IPS DF 6.9 (cell line): ENCODE measurements around the gene ARAF.

Experiments used
- DNase-seq: peaks from one replicate; pipeline ENCODE4 v3.0.0-alpha.2; 2013; ENCODE audit warnings: low read depth, low spot score
- H3K27ac ChIP-seq: one replicate; pipeline ENCODE4 v1.5.1; 2013; ENCODE audit warnings: low read length, control low read depth
- H3K27me3 ChIP-seq: 2 replicates; pipeline ENCODE4 v1.6.1; 2013; ENCODE audit warnings: mild to moderate bottlenecking, low read length; ENCODE audit not compliant: control insufficient read depth, insufficient read depth
- H3K36me3 ChIP-seq: 2 replicates; pipeline ENCODE4 v1.6.1; 2013; ENCODE audit warnings: low read length; ENCODE audit not compliant: control insufficient read depth, insufficient read depth
- H3K4me1 ChIP-seq: 2 replicates; pipeline ENCODE4 v1.6.1; 2013; ENCODE audit warnings: low read length; ENCODE audit not compliant: control insufficient read depth, insufficient read depth
- H3K4me3 ChIP-seq: 2 replicates; pipeline ENCODE4 v1.5.1; 2013; ENCODE audit warnings: mild to moderate bottlenecking, low read length
- H3K9me3 ChIP-seq: 2 replicates; pipeline ENCODE4 v1.6.1; 2013; ENCODE audit warnings: low read length, inconsistent platforms; ENCODE audit not compliant: control insufficient read depth, insufficient read depth
- WGBS: extraction: QIAGEN DNeasy Blood & Tissue Kit; methylation state at CpG from one replicate; pipeline ENCODE4 v1.1.7; 2013; ENCODE audit warnings: mixed read lengths, missing lambda C conversion rate; ENCODE audit not compliant: insufficient read length, insufficient coverage; 5-methylcytosine and 5-hydroxymethylcytosine counted together

The ARAF gene

DNA sequence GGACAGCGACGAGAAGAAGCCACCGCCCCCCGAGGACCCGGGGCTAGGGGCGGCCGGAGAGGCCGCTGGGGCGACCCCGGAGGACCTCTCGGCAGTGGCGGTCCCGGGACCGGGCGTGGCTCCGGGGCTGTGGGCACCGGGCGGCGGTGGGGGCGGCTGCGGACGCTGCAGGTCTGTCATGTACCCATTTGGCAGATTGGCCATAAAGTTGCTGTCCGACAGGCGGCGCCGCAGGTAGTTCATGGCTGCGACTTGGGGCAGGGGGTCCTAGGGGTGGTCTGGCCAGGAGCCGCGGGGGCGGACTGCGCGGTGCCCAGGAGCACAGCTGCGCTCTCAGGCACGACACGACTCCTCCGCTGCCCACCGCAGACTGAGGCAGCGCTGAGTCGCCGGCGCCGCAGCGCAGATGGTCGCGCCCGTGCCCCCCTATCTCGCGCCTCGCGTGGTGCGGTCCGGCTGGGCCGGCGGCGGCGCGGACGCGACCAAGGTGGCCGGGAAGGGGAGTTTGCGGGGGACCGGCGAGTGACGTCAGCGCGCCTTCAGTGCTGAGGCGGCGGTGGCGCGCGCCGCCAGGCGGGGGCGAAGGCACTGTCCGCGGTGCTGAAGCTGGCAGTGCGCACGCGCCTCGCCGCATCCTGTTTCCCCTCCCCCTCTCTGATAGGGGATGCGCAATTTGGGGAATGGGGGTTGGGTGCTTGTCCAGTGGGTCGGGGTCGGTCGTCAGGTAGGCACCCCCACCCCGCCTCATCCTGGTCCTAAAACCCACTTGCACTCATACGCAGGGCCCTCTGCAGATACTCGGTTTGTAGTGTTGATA, 58.7 kb downstream of the ARAF start, which contains the start of gene SYN1:
TSS of gene SYN1 (minus strand) at position 372 of the 817 bp plus-strand sequence. CDS start at position 243, 129 bp downstream.
- no peaks in the 10 kb centered on the region for H3K9me3 ChIP-seq
- no peak for DNase-seq
- no peak within 1 kb of the TSS for H3K27ac ChIP-seq
- peak within 1 kb of the TSS; percentile 73; the same call in 1 of the 2 replicates for H3K4me3 ChIP-seq
- peaks cover 5% of the 10 kb centered on the region for H3K4me1 ChIP-seq
- no CpG with 5 or more reads among the region's 88 CpGs for WGBS
- H3K27me3 ChIP-seq = no peaks in the 10 kb centered on the region
- no peaks in the 10 kb centered on the region for H3K36me3 ChIP-seq

DNA sequence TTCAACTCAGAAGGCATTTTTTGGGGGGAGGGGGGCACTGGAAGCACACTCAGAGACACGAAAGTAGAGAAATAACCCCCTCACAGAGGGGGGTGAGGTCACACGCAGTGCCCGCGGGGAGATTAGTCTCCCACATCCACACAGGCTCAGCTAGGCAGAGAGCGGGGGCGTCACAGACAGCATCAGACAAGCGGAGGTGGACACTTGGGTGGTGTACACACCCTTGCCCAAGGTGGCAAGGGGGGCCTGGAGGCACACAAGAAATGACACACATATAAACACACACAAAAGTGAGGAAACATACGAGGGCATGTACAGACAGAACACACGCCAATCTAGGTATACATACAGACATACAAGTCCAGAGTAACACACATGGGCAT, 59.3 kb downstream of the ARAF start:
- no peak for DNase-seq
- Histone ChIP-seq H3K27ac (no peak overlapping the region), H3K36me3 (no peaks in the 10 kb centered on the region), H3K9me3 (no peaks in the 10 kb centered on the region), H3K4me3 (peak overlapping the region; percentile 30; the same call in 1 of the 2 replicates), H3K4me1 (peaks cover 5% of the 10 kb centered on the region), H3K27me3 (no peaks in the 10 kb centered on the region)
- no CpG with 5 or more reads among the region's 9 CpGs for WGBS
